ENCODE data around the gene PRRG2.
A peak's percentile ranks its signal among the peaks of the same experiment; 100 is the strongest.

PRRG2 gene

DNA sequence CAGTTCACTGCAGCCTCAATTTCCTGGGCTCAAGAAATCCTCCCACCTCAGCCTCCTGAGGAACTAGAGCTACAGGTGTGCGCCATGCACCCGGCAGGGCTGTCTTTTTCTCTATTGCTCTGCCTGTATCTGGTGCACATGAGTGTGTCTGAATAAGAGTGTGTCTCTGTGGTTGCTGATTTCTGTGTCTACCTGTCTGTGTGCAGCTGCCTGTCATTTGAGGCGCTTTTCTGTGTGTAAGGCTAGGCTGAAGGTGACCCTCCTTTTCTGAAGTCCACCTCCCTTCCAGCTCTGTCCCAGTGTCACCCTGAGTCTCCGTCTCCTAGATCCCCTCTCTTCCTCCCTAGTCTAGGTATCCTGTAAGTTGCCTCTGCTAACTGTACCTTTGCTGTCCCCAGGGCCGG is 8.4 kb downstream of the PRRG2 start:
- ATAC-seq: no peak

DNA sequence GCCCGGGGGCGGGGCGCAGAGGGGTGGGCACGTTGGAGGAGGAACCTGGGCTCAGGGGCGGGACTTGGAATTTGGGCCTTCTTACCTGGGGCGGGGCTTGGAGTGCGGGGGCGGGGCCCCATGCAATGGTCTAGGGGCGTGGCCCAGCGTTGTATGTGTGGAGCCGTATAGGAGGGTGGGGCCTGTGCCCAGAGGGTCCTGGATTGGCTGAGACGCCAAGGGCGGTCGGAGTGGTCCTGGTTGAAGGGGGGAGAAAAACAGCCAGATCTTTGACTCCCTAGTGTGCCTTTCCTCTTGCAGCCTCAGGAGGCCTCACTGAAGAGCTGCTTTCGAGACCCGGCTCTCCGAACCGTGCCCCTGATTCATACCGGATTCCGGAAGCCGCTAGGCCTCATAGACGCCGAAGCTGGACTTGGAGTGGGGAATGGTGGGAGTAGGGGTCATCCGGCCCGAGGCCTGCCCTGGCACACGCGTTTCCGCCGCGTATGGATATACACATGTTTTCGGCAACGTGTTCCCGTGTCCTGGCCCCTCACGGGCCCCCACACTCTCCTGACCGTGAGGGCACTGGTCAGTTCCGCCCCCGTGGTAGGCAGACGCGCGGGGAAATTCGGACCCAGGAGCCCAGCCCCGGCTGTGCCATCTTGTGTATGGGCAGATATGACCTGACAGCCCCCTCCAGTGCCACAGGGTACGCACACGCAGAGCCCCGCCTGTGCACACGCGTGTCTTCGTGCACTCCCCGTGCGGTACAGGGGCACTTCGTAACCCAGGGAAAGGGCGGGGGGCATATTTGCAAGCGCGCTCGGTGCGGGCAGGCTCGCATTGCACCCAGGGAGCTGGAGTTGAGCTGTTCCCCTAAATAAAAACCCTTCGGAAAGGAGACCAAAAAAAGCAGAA is 9.2 kb downstream of the PRRG2 start:
- peak; percentile 69 to 71 for ATAC-seq

DNA sequence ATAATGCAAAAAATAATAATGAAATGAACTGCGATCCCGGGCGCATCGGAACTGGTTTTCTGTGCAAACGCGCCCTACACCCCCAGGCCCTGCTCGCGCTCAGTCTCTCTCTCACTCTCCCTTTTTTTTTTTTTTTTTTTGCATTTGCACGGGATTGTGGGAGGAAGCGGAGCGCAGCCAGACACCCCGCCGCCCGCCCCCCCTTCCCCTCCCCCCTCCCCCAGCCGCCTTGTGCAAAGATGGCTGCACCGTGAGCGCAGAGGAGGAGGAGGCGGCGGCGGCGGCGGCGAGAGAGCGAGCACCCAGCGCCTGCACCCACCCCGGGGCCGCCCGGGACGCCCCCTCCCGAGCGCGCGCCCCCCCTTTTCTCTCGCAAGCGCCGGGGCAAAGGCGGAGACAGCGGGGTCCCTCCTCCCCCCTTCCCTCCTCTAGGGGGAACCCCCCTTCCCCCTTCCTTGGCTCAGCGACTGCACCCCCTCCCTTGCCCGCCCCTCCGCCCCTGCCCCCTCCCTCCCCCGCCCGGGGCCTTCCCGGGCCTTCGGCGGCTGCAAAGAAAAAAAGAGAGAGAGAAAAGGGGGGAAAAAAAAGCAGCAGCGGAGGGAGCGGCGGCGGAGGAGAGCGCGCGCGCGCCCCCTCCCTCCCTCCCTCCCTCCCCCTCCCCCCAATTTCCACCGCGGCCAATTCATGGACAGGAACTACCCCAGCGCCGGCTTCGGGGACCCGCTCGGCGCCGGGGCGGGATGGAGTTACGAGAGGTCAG is 10.0 kb downstream of the PRRG2 start, which contains the start of gene PRR12:
Gene PRR12, plus strand, starts transcription at position 212 of the 760 bp plus-strand sequence. Its CDS starts 473 bp downstream, at position 685.
- ATAC-seq: peak; percentile 14 to 21

DNA sequence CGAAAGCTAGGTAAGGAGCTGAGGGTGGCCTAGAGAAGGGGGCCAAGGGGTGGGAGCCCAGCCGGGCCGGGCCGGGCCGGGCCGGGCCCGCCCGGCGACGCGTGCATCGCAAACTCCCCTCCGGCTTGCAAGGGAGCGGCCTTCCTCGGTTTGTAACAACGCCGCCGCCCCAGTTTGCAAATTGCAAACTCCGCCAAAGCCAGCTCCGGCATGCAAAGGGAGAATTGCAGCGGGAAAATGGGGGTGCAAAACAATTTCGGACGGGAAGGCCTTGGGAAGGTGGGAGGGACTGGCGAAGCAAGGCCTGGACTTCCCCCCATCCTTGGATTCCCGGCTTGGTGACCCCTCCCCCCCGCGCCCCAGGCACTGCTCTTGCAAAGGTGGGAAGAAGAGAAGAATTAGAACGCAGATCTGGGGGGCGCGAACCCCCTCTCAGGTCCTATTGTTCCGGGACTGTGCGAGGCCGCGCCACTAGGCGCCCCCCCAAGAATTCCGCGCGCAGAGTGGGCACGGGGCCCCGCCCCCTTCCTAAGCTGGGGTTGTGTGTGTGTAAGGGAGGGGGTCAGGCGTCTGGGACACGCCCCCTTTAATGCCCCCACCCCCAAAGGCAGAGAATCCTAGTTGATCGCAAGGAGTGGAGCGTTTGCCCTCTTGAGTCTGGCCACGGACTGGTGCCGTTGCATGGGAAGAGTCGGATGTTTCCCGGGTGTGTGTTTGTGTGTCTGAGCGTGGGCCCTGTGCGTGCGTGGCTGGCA is 10.8 kb downstream of the PRRG2 start:
- ATAC-seq: no peak

DNA sequence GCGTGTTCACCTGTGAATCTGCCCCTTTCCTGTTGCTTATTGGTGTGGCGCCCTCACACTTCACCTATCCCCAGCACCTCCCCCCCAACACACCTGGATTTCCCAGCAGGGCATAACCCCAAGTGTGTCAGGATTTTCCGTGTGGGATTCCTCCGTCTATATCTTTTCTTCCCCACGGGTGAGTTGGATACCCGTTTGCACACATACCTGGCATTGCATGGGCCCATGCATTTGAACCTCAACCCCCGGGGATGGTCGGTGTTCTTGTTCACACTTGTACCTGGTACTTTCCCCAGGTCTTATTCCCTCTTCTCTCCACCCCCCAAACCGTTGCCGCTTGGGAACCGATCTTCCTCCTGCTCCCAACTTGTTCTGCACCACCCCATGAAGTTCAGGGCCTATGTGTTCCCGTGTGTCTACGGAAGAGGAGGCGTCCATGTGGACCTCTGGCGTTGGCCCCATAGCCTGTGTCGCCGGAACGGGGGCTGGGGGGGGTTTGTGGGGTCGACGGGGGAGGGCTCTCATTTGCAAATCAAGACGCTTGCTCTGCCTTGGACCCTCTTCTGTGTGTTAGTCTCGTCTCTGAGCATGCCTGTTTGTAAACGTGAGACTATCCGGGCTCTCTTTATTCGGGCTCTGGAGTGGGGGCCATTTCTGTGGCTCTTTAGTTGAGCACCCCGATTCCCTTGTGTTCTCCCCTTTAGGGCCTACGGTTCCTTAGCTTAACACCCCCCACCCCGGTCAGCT is 11.5 kb downstream of the PRRG2 start:
- no peak for ATAC-seq

DNA sequence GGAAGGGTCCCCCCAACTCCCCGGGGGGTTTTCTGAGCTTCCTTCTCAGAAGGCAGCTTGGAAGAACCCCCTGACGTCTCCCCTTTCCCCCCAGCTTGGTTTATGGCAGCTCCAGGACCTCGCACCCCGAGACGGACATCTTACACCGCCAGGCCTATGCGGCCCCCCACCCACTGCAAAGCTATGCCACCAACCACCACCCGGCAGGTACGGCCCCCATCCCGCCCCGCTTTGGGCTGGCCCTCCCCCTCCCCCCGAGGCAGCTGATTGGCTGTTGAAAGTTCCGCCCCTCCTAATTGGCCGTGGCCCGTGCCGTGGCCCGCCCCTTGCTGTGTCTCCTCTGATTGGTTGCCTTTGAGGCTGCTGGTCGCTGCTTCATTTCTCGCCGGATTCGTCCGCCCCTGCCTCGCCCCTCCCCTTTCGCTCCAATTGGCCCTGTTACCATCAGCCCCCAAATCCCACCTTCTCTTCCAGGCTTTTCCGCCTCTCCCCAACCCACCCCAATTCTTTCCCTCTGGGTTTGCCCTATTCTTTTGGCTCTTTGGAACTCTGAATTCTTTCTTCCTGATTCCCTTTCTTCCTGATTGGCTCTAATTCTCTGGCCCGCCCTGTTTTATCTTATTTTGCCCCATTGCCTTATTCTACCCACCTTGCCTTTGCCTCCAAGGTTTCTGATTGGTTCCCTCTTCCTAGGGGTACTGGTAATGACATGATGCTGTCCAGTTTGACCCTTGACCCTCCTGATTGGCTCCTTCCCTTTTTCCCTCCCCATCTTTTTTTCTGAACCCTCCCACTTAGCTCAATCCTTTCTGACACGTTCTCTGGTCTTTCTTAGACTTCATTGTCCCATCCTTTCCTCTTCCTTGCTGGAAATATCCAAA is 12.4 kb downstream of the PRRG2 start:
- peak; percentile 61 to 67 for ATAC-seq

DNA sequence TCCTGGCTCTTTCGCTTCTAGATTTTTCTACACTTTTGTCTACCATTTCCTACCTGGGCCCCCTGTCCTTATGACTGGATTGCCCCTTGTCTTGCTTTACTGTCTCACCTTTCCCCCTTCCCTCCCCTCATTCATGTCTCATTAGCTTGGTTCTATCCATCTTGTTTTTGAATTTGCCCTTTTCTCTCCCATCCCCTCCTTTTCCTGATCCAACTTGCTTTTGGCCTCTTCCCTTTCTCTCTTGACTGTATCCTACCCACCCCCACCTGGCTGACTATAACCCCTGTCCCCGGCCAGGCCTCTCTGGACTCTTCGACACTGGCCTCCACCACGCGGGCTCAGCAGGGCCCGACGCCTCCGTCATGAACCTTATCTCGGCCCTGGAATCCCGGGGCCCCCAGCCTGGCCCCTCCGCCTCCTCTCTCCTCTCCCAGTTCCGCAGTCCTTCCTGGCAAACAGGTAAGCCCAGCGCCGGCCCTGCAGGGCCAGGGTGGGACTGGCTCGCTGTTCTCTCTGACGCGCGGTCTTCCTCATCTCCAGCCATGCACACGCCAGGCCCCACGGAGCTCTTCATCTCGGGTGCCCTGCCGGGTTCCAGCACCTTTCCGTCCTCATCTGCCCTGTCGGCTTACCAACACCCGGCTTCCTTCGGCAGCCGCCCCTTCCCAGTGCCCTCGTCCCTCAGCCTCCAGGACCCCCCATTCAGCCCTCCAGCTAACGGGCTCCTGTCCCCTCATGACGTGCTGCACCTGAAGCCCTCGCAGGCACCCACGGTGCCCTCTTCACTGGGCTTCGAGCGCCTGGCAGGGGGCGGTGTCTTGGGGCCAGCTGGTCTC is 13.3 kb downstream of the PRRG2 start:
- ATAC-seq: no peak

DNA sequence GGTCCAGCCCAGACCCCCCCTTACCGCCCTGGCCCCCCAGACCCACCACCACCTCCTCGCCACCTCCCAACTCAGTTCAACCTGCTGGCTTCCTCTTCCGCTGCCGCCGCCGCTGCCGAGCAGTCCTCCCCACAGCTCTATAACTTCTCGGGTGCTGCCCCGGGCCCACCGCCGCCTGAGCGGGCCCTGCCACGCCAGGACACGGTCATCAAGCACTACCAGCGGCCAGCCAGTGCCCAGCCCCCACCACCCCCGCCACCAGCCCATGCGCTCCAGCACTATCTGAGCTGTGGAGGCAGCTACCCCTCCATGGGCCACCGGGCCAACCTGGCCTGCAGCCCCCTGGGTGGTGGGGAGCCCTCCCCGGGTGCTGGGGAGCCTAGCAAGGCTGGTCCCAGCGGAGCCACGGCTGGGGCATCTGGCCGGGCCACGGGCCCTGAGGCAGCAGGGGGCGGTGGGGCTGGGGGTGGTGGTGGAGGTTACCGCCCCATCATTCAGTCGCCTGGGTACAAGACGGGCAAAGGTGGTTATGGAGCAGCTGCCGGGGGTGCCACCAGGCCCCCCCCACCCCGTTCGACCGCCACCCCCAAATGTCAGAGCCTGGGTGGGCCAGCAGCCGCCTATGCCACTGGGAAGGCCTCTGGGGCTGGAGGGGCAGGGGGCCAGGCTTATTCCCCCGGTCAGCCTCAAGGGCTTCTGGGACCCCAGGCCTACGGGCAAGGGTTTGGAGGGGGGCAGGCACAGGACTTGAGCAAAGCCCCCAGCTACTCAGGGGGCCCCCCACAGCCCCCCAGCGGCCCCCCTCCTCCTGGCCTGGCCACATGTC is 14.1 kb downstream of the PRRG2 start:
- ATAC-seq: no peak

DNA sequence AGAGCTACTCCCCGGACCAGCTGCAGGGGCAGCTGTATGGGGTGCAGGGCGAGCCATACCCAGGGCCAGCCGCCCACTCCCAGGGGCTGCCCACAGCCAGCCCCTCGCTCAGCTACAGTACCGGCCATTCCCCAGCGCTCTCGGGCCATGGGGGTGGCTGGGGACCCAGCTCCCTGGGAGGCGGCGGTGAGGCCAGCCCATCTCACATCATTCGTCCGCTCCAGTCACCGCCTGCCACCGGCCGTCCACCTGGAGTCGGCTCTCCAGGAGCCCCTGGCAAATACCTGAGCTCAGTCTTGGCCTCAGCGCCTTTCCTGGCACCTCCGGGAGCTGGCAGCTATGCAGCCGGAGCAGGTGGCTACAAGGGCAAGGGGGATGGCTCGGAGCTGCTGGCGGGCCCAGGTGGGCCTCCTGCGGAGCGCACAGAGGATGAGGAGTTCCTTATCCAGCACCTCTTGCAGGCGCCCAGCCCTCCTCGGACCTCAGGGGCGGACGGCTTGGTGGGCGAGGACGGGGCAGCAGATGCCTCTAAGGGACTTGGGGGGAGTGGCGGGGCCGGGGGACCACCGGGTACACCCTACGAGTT is 14.8 kb downstream of the PRRG2 start:
- ATAC-seq: no peak

DNA sequence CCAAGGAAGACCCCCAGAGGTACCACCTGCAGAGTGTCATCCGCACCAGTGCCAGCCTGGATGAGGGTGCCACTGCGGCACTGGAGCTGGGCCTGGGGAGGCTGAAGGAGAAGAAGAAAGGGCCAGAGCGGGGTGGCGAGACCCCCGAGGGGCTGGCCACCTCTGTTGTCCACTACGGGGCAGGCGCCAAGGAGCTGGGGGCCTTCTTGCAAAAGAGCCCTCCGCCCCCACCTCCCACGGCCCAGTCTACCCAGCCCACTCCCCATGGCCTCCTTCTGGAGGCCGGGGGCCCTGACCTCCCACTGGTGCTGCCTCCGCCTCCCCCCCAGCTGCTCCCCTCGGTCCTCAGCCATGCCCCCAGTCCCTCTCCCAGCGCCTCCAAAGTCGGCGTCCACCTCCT is 15.3 kb downstream of the PRRG2 start:
- ATAC-seq: no peak

DNA sequence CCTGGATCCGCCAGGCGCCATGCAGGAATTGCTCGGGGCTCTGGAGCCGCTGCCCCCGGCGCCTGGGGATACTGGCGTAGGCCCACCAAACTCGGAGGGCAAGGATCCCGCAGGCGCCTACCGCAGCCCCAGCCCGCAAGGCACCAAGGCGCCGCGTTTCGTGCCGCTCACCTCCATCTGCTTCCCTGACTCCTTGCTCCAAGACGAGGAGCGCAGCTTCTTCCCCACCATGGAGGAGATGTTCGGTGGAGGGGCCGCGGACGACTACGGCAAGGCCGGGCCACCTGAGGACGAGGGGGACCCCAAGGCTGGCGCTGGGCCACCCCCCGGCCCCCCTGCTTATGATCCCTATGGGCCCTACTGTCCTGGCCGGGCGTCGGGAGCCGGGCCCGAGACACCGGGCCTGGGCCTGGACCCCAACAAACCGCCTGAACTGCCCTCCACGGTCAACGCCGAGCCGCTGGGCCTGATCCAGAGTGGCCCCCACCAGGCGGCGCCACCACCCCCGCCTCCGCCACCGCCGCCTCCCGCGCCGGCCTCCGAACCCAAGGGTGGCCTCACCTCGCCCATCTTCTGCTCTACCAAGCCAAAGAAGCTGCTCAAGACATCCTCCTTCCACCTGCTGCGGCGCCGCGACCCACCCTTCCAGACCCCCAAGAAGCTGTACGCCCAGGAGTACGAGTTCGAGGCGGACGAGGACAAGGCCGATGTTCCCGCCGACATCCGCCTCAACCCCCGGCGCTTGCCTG is 16.0 kb downstream of the PRRG2 start:
- ATAC-seq: no peak

DNA sequence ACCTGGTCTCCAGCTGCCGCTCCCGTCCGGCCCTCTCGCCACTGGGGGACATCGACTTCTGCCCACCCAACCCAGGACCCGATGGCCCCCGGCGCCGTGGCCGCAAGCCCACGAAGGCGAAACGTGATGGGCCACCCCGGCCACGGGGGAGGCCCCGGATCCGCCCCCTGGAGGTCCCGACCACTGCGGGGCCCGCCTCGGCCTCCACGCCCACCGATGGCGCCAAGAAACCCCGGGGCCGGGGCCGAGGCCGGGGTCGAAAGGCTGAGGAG is 16.5 kb downstream of the PRRG2 start:
- no peak for ATAC-seq

DNA sequence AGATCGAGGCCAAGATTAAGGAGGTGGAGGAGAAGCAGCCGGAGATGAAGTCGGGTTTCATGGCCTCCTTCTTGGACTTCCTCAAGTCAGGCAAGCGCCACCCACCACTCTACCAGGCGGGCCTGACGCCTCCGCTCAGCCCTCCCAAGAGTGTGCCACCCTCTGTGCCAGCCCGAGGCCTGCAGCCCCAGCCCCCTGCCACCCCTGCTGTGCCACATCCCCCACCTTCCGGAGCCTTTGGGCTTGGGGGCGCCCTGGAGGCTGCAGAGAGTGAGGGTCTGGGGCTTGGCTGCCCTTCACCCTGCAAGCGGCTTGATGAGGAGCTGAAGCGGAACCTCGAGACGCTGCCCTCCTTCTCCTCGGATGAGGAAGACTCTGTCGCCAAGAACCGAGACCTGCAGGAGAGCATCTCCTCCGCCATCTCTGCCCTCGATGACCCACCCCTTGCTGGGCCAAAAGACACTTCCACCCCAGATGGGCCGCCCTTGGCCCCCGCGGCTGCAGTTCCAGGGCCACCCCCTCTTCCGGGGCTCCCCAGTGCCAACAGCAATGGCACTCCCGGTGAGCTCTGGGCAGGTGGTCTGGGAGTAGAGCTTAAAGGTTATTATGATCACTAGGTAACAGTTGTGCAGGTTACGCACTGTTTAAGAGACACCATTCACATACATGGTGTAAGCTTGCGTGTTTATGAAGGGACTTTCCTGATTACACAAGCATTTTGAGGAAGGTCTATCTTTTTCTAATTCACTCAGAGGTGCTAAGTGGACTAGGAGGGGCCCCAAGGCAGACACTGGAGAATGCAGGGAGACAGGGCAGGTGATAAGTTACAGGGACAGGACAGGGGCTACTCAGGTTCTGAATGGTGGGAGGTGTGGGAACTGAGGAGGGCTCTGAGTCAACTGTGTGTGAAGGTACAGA is 18.5 kb downstream of the PRRG2 start:
- peak in 1 of 2 donors; percentile 24 for ATAC-seq

DNA sequence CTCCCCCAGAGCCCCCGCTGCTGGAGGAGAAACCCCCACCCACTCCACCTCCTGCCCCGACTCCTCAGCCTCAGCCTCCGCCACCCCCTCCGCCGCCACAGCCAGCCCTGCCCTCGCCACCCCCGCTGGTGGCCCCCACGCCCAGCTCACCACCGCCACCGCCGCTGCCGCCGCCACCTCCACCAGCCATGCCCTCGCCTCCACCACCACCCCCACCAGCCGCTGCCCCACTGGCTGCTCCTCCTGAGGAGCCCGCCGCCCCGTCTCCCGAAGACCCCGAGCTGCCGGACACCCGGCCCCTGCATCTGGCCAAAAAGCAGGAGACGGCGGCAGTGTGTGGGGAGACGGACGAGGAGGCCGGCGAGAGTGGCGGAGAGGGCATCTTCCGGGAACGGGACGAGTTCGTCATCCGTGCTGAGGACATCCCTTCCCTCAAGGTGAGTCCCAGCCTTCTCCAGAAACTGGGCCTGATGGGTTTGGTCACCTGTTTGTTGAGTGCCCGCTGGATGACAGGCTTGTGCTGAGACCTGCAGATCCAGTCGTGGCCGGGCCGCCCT is 20.4 kb downstream of the PRRG2 start:
- ATAC-seq: no peak

DNA sequence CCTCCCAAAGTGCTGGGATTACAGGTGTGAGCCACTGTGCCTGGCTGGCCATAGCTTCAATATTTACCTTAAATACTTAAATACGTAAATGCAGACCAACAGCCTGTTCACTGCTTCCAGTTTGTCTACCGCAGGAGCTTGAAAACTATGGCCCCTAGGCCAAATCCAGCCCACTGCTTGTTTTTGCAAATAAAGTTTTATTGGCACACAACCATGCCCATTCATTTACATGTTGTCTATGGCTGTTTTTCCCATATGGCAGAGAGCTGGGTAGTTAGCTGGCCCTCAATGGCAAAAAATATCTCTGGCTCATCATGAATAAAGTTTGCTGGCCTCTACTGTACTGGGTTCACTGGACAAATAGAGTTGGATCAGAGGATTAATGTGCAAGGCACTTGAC is 21.7 kb downstream of the PRRG2 start:
- no peak for ATAC-seq

DNA sequence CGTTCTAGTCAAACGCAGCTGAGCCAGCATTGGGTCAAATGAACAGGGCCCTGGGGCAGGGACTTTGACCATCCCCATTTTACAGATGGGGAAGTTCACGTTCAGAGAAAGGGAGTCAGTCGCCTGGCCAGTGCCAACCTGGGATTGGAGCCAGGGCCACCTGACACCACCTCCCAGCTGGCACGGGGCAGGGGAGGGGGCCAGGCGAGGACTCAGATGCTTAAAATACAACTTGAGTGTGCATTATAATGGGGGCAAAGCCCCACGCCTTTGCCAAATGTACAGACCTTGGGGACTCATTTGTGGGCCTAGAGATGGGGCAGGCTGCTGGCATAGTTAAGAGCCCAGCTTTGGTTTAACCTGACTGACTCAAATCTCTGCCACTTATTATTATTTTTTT is 24.5 kb downstream of the PRRG2 start:
- no peak for ATAC-seq

DNA sequence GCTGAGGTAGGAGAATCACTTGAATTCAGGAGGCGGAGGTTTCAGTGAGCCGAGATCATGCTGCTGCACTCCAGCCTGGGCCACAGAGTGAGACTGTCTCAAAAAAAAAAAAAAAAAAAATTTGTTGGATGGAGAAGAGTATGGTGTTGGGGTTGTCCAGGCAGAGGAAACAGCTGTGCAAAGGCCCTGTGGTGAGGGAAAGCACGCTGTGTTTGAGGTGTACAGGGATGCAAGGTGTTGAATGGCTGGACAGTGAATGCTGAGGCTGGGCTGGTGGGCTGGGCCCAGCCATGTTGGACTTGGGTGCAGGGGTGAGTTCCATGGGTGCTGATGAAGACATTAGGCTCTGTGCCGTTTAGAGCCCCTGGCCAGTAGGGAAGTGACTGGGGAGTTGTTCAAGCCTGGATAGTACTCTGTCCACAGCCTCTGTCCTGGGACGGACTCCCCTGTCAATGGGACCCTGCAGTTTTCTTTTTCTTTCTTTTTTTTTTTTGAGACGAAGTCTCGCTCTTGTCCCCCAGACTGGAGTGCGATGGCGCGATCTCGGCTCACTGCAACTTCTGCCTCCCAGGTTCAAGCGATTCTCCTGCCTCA is 28.5 kb downstream of the PRRG2 start:
- ATAC-seq: no peak
